ENCODE data around the gene CITED4. TPM values are rescaled to one million over a fixed set of nuclear protein-coding genes. Genes with fewer than 3 reads are reported as not detected.

CITED4 gene
- total and polyA plus RNA-seq, 7 donors, result 5.6 to 40.9 (median 17.8) TPM

DNA sequence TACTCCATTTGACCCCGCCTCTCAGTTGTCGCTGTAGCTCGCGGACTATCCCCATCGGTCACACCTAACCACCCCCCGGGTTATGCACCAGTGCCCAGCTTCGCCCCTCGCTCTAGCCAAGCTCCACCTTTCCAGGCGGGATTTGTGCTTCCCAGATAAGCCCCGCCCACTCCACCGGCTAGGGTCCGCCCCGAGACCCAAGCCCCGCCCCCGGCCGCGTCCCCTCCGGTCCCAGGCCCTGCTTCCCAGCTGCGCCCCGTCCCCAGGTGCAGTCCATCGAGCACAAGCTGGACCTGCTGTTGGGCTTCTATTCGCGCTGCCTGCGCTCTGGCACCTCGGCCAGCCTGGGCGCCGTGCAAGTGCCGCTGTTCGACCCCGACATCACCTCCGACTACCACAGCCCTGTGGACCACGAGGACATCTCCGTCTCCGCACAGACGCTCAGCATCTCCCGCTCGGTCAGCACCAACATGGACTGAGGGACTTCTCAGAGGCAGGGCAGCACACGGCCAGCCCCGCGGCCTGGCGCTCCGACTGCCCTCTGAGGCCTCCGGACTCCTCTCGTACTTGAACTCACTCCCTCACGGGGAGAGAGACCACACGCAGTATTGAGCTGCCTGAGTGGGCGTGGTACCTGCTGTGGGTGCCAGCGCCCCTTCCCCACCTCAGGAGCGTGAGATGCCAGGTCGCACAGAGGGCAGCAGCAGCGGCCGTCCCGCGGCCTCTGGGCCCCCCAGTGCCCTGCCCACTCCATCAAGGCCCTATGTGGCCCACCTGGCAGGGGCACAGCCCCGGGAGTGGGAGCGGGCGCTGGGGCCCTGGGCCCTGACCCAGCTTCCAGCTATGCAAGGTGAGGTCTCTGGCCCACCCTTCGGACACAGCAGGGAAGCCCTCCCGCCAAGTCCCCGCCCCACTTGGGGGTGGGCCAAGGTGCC, 23.9 kb downstream of the CITED4 start:
- no peak for TF ChIP-seq CTCF (IDR thresholded peaks at IDR 0.05)
- intact Hi-C loops (cut with DNase I), result no loop called here
- H3K36me3 ChIP-seq (ENCODE audit: insufficient read depth in 1 of 2, low read depth in 1 of 2), result peaks cover 0 to 50% of the 10 kb centered on the region in 2 donors
- no peaks in the 10 kb centered on the region for H3K4me1 ChIP-seq
- ATAC-seq (peak in 1 of 4 donors; percentile 15), DNase-seq (no peak)
- no peak overlapping the region for H3K27ac ChIP-seq
- 72 to 74% (median 73%) methylated on average over 57 to 60 of the region's 60 CpGs for WGBS, 3 donors
- H3K4me3 ChIP-seq, result no peak overlapping the region
- peaks cover 4% of the 10 kb centered on the region for H3K9me3 ChIP-seq
- no peaks in the 10 kb centered on the region for H3K27me3 ChIP-seq (ENCODE audit: insufficient read depth in 3 of 3, low read length in 2 of 3)

GRCh38 chr1:40837601-40838000, 24.6 kb downstream of the CITED4 start:
- Histone ChIP-seq H3K27me3 (ENCODE audit: insufficient read depth in 3 of 3, low read length in 2 of 3) (no peaks in the 10 kb centered on the region), H3K9me3 (peaks cover 4% of the 10 kb centered on the region), H3K4me3 (no peak overlapping the region), H3K4me1 (no peaks in the 10 kb centered on the region), H3K36me3 (ENCODE audit: insufficient read depth in 1 of 2, low read depth in 1 of 2) (peaks cover 0 to 50% of the 10 kb centered on the region in 2 donors), H3K27ac (no peak overlapping the region)
- DNase-seq (no peak), ATAC-seq (no peak)
- 72 to 81% (median 73%) methylated on average over 16 to 24 of the region's 24 CpGs for WGBS, 3 donors
- intact Hi-C loops (cut with DNase I), result no loop called here
- TF ChIP-seq CTCF (IDR thresholded peaks at IDR 0.05), result no peak

DNA sequence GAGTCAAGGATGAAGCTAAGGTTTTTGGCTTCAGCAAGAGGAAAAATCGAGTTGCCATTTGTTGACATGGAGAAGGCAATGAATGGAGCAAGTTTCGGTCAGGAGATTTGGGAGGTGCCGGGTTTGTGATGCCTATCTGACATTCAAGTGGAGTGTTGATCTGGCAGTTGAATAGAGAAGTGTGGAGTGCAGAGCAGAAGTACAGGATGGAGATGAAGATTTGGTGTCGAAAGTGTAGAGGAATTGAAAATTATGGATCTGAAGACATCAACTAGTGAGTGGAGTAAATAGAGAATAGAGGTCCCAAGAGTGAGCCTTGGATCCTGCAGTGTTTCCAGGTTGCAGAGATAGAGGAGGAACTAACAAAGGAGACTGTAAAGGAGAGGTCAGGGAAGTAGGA, 25.9 kb downstream of the CITED4 start:
- DNase-seq, result no peak
- no peak for ATAC-seq
- WGBS, 3 donors, result 84 to 90% (median 87%) methylated on average over 4 of the region's 4 CpGs
- Histone ChIP-seq H3K4me1 (no peaks in the 10 kb centered on the region), H3K9me3 (no peaks in the 10 kb centered on the region), H3K27me3 (ENCODE audit: insufficient read depth in 3 of 3, low read length in 2 of 3) (no peaks in the 10 kb centered on the region), H3K36me3 (ENCODE audit: insufficient read depth in 1 of 2, low read depth in 1 of 2) (peaks cover 0 to 50% of the 10 kb centered on the region in 2 donors), H3K4me3 (no peak overlapping the region), H3K27ac (no peak overlapping the region)
- intact Hi-C loops (cut with DNase I), result no loop called here
- no peak for TF ChIP-seq CTCF (IDR thresholded peaks at IDR 0.05)

- WGBS, 3 donors, result 65 to 76% (median 74%) methylated on average over 11 of the region's 11 CpGs
- peaks cover 0 to 50% of the 10 kb centered on the region in 2 donors for H3K36me3 ChIP-seq (ENCODE audit: insufficient read depth in 1 of 2, low read depth in 1 of 2)
- H3K9me3 ChIP-seq, result no peaks in the 10 kb centered on the region
- H3K27me3 ChIP-seq (ENCODE audit: insufficient read depth in 3 of 3, low read length in 2 of 3), result no peaks in the 10 kb centered on the region
- H3K4me3 ChIP-seq, result no peak overlapping the region
- DNase-seq (no peak), ATAC-seq (no peak)
- no peak for TF ChIP-seq CTCF (IDR thresholded peaks at IDR 0.05)
- intact Hi-C loops (cut with DNase I), result no loop called here
- H3K4me1 ChIP-seq, result no peaks in the 10 kb centered on the region
- no peak overlapping the region for H3K27ac ChIP-seq
Observed at GRCh38 chr1:40834968-40835545, 27.1 kb downstream of the CITED4 start.
